Measurements from ENCODE around the gene CBFA2T3. TPM values are rescaled to one million over a fixed set of nuclear protein-coding genes. Genes with fewer than 3 reads are reported as not detected.

The CBFA2T3 gene
- polyA plus RNA-seq, 3 donors: 5.3 to 32.2 (median 6.2) TPM

- H2AFZ ChIP-seq (ENCODE audit: insufficient read depth, low read depth, low read length, poor library complexity, severe bottlenecking): no peak overlapping the region
- DNase-seq: no peak
- H3K4me3 Mint-ChIP-seq: no peak overlapping the region
- H3K27me3 Mint-ChIP-seq (ENCODE audit: low read depth in 3 of 3): peaks cover 2 to 33% (median 10%) of the 10 kb centered on the region in 3 donors
- peaks cover 62% of the 10 kb centered on the region for H3K79me2 ChIP-seq (ENCODE audit: insufficient read depth, low read length)
- H3K36me3 Mint-ChIP-seq: peaks cover 36 to 37% of the 10 kb centered on the region in 2 donors
- no peak overlapping the region for H3K27ac ChIP-seq (ENCODE audit: low read depth in 1 of 2, low read length in 2 of 2)
- H3K27ac Mint-ChIP-seq: no peak overlapping the region
- H3K9me3 ChIP-seq (replicated peaks in 1 of 2; ENCODE audit: control insufficient read depth in 1 of 2, insufficient read depth in 1 of 2, low read length in 2 of 2): no peaks in the 10 kb centered on the region
- intact Hi-C loops (cut with micrococcal nuclease): loop anchor here (2.0 to 10.0 kb wide), 5 partner anchors 92 to 274 kb away; partner anchors contain the start of genes ZNF778 (in 2 of the 2) and ACSF3 (in 1 of the 2)
- no peak overlapping the region for H3K4me3 ChIP-seq (replicated peaks in 1 of 3; ENCODE audit: low read depth in 2 of 3, low read length in 3 of 3)
- no peak overlapping the region for H3K9ac ChIP-seq (ENCODE audit: insufficient read depth, low read length, poor library complexity, severe bottlenecking)
- peaks cover 0 to 1% (median 0%) of the 10 kb centered on the region in 7 donors for H3K9me3 Mint-ChIP-seq
- no peak overlapping the region for H3K4me2 ChIP-seq (replicated peaks; ENCODE audit: extremely low read depth, low read length, poor library complexity, severe bottlenecking)
- H3K36me3 ChIP-seq (replicated peaks in 1 of 2; ENCODE audit: control insufficient read depth in 1 of 2, insufficient read depth in 2 of 2, low read length in 2 of 2): peaks cover 3 to 28% of the 10 kb centered on the region in 2 donors
- peaks cover 90% of the 10 kb centered on the region for H4K20me1 ChIP-seq (ENCODE audit: insufficient read depth, low read length)
- peaks cover 27 to 37% of the 10 kb centered on the region in 2 donors for H3K4me1 ChIP-seq (ENCODE audit: control insufficient read depth in 1 of 2, insufficient read depth in 2 of 2, low read length in 2 of 2)
- no peak for TF ChIP-seq CTCF (IDR thresholded peaks at IDR 0.05)
- WGBS (ENCODE audit: insufficient coverage): 83% methylated on average over 14 of the region's 18 CpGs
- peaks cover 0 to 2% of the 10 kb centered on the region in 2 donors for H3K27me3 ChIP-seq (ENCODE audit: control insufficient read depth in 2 of 2, insufficient read depth in 2 of 2, low read length in 2 of 2)
- peaks cover 44% of the 10 kb centered on the region for H3K4me1 Mint-ChIP-seq
These were observed 33.8 kb downstream of the CBFA2T3 start for GRCh38 chr16:88943131-88943664.

GRCh38 chr16:88941913-88942909 is 34.8 kb downstream of the CBFA2T3 start:
- H3K79me2 ChIP-seq (ENCODE audit: insufficient read depth, low read length): peaks cover 69% of the 10 kb centered on the region
- H3K9me3 ChIP-seq (replicated peaks in 1 of 2; ENCODE audit: control insufficient read depth in 1 of 2, insufficient read depth in 1 of 2, low read length in 2 of 2): no peaks in the 10 kb centered on the region
- peak overlapping the region in 2 of 3 experiments; percentile 7 to 64 for H3K4me3 ChIP-seq (replicated peaks in 1 of 3; ENCODE audit: low read depth in 2 of 3, low read length in 3 of 3)
- no peak overlapping the region for H3K27ac Mint-ChIP-seq
- intact Hi-C loops (cut with micrococcal nuclease): loop anchor here (2.0 to 10.0 kb wide), 6 partner anchors 93 to 275 kb away; partner anchors contain the start of genes ZNF778 (in 2 of the 2), ACSF3 (in 1 of the 2) and CDH15 (in 1 of the 2)
- peaks cover 29 to 34% of the 10 kb centered on the region in 2 donors for H3K36me3 Mint-ChIP-seq
- TF ChIP-seq CTCF (IDR thresholded peaks at IDR 0.05): peak; percentile 97
- peaks cover 2 to 33% (median 10%) of the 10 kb centered on the region in 3 donors for H3K27me3 Mint-ChIP-seq (ENCODE audit: low read depth in 3 of 3)
- H3K4me1 ChIP-seq (ENCODE audit: control insufficient read depth in 1 of 2, insufficient read depth in 2 of 2, low read length in 2 of 2): peaks cover 37 to 47% of the 10 kb centered on the region in 2 donors
- H3K9ac ChIP-seq (ENCODE audit: insufficient read depth, low read length, poor library complexity, severe bottlenecking): no peak overlapping the region
- WGBS (ENCODE audit: insufficient coverage): 25% methylated on average over 51 of the region's 54 CpGs
- peak overlapping the region; percentile 99 for H3K4me2 ChIP-seq (replicated peaks; ENCODE audit: extremely low read depth, low read length, poor library complexity, severe bottlenecking)
- DNase-seq: peak in 2 of 3 donors; percentile 32 to 64
- peaks cover 90% of the 10 kb centered on the region for H4K20me1 ChIP-seq (ENCODE audit: insufficient read depth, low read length)
- H3K4me3 Mint-ChIP-seq: peak overlapping the region; percentile 70 to 73
- H3K27me3 ChIP-seq (ENCODE audit: control insufficient read depth in 2 of 2, insufficient read depth in 2 of 2, low read length in 2 of 2): peaks cover 0 to 2% of the 10 kb centered on the region in 2 donors
- peaks cover 0 to 19% of the 10 kb centered on the region in 2 donors for H3K36me3 ChIP-seq (replicated peaks in 1 of 2; ENCODE audit: control insufficient read depth in 1 of 2, insufficient read depth in 2 of 2, low read length in 2 of 2)
- no peak overlapping the region for H3K27ac ChIP-seq (ENCODE audit: low read depth in 1 of 2, low read length in 2 of 2)
- peaks cover 54% of the 10 kb centered on the region for H3K4me1 Mint-ChIP-seq
- H2AFZ ChIP-seq (ENCODE audit: insufficient read depth, low read depth, low read length, poor library complexity, severe bottlenecking): no peak overlapping the region
- H3K9me3 Mint-ChIP-seq: peaks cover 0 to 1% (median 0%) of the 10 kb centered on the region in 7 donors

Data from CD14-positive monocyte (primary cell).